Measurements from ENCODE around the gene TMEM270.

TMEM270 gene

DNA sequence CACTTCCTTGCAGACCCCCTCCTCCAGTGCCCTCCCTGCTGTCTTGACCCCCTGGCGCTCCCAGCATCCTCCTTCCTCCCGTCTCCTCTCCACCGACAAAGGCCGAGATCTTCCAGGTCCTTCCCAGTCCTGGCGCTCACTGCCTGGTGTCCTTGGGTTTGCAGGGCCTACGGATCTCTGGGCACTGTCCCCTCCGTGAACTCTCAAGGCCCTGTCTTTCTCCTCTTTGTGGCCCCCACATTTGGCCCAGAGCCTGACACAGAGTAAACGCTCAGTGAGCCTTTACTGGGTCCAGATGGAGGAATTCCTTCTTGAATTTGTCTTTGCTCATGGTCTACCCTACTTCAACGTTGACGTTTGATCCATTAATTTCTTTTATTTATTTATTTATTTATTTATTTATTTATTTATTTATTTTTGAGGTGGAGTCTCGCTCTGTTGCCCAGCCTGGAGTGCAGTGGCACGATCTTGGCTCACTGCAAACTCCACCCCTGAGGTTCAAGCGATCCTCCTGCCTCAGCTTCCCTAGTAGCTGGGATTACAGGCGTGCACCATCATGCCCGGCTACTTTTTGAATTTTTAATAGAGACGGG lies 29.7 kb downstream of the TMEM270 start:
- DNase-seq: no peak

DNA sequence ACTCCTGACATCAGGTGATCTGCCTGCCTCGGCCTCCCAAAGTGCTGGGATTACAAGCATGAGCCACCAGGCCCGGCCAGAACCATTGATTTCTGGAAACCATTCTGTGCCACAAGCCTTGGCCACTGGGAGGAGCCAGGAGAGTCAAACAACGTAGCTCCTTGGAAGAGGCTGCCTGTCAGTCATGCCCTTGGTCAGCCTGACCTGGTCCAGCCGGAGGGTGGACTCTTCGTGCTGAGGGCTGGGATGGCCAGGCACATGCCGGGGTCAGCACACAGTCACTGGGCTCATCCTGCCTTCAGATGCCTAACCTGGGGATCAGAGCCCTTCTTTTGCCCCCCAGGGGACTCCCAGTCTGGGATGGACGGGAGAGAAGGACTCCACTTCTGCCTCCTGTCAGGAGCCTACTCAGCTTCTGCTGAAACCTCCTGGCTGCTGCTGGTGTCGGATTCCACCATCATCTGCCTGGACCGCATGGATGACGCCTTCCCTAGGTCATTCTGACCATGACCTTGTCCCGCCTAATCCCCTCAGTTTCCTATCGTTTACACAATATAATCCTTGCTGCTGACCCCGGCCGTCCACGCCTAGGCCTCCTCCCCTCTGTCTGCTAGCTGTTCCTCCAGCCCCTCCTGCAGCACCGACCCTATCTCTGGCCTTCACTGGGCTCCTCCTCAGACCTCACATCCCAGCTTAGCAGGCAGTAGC lies 30.4 kb downstream of the TMEM270 start:
- DNase-seq: no peak

DNA sequence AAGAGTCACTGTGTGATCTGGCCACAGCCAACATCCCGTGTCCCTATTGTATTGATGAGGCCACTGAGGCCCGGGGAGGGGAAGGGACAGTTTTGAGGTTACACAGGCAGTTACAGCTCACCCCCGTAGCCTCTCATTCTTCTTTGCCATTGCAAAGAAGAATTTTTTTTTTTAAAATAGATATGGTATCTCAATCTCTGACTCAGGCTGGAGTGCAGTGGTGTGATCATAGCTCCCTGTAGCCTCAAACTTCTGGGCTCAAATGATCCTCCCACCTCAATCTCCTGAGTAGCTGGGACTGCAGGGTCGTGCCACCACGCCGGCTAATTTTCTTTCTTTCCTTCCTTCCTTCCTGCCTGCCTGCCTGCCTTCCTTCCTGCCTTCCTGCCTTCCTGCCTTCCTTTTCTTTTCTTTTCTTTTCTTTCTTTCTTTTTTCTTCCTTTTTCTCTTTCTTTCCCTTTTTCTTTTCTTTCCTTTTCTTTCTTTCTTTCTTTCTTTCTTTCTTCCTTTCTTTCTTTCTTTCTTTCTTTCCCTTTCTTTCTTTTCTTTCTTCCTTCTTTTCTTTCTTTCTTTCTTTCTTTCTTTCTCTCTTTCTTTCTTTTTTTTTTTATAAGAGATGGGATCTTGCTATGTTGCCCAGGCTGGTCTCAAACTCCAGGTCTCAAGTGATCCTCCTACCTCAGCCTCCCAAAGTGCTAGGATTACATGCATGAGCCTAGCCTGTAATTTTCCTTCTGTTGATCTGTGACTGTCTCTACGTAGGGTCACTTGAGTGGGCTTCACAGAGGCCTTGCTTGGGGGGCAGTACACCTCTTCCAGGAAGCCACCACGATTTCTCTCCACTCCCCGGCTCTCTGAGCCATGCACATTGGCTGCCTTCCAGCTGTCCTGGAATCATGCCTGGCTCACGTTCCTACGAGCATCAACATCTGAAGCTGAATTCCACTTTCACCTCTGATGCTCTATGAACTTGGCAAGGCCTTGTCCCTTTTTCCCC lies 31.3 kb downstream of the TMEM270 start:
- DNase-seq: no peak

DNA sequence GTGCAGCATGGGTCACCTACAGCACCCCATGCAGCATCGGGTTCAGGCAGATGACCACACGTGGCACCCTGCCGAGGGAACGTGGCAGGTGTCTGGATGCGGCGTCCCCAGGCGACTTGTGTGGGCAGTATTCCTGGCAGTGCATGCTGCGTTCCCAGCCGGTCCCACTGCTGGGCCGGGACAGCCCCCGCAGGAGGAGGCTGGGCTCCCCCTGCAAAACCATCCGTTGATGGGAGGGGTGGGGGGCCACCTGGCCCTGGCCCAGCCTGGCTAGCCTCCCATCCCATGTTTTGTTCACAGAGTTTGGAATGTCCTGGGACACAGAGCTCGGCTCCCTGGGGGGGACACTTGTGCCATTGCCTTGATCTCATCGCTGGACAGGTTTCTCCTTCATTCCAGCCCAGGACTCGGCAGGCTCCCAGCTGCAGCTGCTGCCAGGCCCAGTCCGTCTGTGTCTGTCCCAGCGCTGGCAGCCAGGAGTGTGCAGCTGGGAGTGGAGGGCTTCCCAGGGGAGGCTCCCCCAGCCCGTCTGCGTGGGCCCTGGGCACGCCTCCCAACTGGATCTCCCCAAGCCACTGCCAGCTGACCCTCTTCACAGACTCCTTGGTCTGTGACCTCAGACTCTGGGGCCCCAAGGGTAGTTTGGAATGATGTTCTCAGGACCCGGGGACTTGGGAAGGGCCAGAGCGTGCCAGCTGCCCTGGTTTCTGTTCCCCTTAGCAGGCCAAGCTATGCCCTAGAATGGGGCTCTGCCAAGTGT lies 32.6 kb downstream of the TMEM270 start:
- DNase-seq: no peak

DNA sequence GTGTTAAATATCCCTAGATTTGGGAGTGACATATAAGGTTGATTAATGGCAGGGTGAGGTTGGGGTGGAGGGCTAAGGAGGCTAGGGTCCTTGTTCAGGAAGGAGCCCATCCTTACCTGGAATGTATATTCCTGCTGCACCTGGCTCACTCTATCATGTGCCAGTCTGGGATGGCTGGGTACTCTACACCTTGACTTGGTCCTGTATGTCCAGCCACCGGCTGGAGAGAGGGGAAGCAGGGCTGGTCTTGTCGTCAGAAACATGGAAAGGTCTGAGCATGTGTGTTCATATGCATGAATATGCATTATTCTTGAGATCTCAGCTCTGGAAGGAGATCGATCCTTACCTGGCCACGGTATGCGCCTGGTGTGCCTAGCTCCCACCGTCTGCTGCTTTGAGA lies 33.2 kb downstream of the TMEM270 start:
- no peak for DNase-seq

DNA sequence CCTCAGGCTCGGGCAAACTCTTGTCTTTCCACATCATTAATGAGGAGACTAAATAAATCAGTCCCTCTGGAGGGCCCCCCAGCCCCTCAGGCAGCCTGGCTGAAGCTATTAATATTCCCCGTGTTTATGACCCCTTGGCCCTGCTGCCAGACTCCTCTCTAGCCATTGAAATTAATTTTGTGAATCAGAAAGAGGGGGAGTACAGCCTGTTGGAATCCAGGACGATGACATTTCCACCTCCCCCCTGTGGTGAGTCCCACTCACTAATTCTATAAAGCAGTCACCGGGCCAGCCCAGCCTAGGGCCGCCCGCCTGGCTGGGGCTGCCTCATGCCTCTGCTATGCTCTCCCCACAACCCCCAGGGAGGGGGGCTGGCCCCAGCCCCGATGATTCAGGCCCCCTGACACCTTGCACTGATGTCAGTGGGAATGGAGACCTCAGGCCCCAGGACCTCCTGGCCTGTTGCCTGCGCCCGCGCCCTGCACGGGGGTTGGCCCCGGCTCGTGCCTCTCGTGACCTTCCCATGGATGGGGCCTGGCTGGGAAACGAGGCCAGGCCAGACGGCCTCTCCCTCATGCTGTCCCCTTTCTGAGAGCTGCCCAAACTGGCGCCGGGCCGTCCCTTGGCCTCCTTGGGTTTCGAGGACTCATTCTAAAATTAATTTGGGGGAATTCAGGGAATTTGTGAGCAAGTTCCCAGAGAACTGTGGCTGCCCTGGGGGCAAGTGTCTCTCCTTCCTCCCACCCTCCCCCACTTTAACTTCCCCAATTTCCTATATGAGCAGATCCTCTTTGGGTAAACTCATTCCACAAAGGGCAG lies 34.0 kb downstream of the TMEM270 start:
- DNase-seq: no peak

DNA sequence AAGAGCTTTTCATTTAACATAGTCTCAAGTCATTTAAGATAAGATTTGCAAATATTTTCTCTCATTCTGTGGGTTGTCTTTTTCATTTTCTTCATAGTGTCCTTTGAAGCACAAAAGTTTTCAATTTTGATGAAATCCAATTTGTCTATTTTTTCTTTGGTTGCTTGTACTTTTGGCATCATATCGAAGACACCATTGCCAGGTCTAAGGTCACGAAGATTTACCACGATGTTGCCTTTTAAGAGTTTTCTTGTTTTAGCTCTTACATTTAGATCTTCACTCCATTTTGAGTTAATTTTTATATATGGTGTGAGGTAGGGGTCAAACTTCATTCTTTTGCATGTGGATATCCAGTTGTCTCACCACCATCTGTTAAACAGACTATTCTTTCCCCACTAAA lies 34.7 kb downstream of the TMEM270 start:
- no peak for DNase-seq

DNA sequence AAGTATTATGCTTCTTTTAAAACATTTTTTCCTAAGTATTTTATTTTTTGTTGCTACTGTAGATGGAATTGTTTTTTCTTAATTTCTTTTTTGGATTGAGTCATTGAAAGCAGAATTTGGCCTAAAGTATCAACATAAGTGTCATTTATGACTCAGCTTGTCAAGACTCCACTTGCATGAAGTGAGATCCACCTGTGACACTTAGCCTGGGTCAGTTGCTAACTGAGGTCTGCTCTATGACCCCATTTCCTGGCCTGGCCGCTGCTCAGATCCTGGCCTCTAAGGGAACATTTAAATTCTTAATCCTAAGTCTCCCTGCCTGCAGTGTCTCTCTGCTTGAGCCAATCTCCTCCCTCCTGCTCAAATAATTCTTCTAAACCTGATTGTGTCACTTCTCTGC lies 35.5 kb downstream of the TMEM270 start:
- no peak for DNase-seq

DNA sequence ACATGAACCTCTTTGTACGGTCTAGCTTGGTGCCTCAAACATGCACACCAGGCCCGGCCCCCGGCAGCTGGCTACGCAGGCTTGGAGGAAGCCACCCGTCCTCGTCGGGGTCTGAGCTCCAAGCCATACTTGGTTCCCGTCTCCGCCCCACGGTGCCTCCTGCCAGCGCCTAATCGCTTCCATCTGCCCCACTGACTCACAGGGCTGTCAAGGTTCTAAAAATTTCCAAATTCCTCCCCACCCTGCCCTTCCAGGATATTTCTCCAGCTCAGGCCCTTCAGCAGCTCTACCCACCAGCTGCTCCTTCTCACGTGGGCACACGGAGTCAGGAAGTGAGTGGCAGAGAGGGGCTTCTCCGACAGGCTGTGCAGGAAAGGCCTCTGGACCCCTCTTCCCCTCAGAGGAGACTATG lies 38.8 kb downstream of the TMEM270 start:
- DNase-seq: no peak

DNA sequence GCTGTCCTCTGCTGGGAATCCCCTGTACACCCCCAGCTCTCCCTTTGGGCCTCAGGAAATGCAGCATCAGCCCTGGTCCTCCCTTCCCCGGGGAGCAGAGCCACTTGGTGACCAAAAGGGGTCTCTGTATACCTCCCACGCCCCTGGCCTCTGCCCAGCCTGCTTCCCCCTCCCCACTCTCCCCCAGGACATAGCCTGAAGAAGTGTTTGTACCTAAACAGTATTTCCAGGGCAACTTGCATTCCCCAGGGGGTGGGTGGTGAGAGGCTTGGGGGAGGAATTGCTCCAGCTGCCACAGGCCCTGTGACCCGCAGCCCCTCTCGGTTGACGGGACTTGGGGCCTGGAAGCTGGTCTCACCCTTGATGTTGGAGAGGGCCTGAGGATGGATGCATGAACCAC lies 39.3 kb downstream of the TMEM270 start:
- no peak for DNase-seq

DNA sequence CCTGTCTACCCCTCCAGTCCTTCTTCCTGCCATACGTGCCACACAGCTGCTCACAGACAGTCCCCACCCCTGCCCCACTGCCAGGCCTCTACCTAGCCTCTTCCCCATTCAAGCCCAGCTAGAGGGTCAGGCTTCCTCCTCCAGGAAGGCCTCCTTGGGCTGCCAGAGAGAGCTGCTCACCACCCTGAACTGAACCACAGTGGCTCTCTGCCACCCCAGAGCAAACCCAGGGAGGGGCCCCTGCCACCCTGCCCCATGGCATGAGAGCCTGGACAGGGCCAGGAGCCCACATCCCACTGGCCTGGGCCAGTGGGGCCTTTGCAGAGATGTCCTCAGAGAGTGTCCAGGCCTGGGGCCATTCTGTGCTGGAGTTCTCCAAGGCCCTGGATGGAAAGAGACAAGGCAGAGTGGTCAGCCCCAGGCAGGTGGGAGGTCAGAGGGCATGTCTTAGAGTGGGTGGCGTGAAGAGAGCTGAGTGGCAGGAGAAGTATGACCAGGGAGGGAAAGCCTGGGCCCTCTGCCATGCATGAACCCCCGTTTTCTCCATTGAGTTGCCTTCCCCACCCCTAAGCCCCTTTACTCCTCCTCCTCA lies 40.4 kb downstream of the TMEM270 start:
- DNase-seq: no peak

DNA sequence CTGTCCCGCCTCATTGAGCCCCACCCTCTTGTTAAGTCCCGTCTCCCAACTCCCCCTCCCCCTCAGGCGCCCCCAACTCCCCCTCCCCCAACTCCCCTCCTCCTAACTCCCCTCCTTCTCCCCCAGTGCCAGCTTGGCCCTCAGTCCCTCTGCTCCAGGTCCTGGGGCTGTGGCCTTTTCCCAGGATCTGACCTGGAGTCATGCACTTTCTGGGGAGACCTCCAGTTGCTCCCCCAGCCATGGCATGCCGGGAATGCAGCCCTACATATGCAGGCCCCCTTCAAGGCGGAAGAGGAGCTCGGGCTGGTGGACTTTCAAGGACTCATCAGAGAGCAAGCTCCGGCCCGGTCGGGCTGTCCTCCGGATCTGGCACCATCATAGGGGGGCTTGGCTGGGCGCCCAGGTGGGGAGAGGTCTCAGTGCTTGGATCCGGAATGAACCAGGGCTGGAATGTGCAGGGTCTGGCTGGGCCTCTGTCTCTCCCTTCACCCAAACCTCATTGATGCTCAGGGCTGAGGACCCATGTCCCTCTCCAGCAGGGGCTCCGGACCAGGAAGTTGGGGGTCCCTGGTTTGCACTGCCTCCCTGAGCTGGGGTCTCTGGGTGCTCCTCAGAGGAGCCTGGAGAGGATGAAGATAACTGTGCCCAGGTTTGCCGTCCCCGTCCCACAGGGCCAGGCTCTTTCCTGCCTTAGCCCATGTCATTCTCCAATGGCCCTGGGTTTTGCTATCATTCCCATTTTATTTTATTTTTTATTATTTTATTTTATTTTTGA lies 41.1 kb downstream of the TMEM270 start:
- DNase-seq: no peak

DNA sequence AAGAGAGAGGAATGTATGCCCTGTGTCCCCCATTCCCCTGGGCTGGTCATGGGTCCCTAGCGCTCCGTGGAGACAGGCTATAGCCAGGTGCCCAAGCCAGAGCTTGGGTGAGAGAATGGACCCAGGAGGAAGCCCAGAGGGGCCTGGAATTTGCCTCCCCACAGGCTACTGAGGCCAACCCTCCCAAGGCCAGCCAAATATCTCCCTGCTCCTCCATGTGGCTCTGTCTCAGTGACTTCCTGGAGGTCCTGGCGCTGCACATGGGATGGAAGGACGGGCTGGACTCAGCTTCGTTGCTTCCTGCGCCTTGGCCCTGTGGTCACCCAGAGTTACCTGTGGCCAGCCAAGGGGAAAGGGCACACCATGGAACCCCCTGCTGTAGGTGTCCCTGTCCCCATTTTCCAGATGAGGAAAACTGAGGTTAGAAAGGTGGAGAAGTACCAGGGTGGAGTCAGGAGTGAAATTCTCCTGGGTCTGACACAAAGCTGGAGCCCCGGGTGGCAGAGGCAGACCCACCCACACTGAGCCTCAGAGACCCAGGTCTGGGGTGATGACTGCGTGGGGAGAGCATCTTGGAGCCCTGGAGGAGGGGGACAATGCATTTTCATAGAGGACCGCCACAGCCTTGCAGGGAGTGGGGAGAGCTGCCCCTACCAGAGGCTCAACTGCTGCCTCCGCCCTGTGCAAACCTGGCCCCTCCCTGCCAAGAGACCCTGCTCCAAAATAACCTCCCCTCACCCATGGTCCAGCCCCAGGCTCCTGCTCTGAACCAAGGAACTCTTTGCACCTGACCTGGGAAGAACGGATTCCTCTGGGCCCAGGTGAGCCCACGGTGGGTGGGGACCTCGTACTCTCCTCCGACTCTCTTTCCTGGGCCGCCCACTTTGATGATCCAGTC lies 42.6 kb downstream of the TMEM270 start:
- no peak for DNase-seq

DNA sequence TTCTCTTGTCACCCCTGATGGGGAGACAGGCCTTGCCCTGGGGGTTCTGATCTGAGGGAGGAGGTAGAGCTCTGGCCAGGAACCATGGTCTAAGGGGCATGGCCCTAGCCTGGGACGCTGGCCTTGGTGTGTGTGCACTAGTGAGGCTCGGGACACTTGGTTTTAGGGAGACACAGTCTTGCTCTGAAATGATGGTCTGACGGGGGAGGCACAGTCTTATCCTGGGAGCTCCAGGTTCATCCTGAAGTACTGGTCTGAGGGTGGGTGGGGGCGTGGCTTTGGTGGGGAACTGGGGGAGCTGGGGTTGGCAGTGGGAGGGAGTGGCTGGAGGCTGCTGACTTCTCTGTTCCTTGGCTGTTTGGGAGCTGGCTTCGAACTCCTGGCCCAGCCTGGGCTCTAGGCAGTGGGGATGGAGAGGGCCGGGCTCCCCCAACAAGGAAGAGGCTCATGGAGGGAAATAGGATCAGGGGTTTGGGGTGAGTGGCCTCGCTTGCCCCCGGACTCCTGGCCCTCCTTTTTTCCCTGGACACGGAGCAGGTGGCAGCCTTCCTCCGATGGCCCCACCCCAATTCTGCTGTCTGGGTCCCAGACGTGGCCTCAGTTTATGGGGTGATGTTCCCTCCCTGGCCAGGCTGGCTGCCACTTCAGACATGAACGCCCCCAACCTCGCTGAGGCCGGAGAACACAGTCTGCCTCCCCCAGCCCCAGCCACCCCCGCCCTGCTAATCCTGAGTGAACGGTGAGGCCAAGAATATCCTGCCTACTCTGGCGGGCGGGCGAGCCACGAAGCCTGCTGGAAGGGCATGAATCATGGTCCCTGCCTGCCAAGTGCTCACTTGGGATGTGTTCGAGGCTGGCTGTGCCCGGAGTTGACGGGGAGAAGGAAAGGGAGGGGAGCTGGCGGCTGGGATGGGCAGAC lies 43.5 kb downstream of the TMEM270 start:
- no peak for DNase-seq

DNA sequence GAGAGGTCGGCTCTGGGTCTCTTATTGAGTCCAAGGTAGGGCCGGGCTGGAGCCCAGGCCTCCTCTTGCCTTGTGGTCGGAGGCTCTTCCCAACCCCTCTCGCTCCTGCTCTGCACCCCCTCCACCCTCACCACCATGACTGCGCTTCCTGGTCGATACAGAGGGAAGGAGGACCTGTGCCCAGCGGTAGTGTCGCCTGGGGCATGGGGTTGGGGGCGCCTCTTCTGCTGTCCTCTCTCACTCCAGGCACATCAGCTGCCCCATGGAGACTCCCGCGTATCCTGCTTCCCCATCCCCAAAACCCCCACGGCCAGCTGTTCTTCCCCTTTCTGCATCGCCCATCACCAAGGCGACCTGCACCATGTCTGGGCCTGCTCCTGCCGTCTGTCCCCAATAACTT lies 44.4 kb downstream of the TMEM270 start:
- no peak for DNase-seq

DNA sequence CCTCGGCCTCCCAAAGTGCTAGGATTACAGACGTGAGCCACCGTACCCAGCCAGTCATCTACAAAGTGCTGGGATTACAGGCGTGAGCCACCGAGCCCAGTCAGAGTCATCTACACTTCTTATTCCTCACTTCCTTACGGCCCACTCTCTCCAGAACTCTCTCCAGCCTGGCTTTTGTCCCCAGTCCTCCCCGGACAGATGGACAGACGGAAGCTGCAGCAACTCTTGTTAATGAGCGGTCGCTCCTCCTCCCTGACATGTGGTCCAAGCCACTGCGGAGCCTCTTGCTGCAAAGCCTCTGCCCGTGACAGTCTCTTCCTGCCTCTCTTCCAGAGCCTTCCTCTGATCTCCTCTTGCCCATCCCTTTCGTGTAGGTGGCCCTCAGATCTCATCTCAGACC lies 45.9 kb downstream of the TMEM270 start:
- DNase-seq: no peak

DNA sequence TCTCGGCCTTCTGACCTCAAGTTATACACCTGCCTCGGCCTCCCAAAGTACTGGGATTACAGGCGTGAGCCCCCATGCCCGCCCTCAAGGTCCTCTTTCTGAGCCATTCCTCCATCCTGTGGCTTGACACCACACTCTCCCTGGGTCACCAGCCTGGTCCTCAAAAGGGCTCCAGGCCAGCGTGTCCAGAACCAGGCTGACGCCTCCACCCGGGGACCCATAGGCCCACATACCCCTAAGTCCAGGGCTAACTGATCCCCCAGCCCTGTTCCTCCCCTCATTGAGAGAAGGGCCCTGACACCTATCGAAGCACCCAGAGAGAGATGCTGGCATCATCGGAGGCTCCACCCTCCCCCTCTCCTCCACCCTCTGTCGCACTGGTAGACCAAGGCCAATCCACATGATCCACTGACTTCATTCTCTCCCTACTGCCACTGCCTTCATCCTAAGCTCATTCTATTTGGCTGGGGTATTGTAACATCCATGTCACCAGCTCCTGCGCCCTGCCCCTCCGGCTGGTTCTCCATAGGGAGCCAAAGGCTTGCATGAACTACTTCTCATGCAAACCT lies 46.7 kb downstream of the TMEM270 start:
- no peak for DNase-seq

DNA sequence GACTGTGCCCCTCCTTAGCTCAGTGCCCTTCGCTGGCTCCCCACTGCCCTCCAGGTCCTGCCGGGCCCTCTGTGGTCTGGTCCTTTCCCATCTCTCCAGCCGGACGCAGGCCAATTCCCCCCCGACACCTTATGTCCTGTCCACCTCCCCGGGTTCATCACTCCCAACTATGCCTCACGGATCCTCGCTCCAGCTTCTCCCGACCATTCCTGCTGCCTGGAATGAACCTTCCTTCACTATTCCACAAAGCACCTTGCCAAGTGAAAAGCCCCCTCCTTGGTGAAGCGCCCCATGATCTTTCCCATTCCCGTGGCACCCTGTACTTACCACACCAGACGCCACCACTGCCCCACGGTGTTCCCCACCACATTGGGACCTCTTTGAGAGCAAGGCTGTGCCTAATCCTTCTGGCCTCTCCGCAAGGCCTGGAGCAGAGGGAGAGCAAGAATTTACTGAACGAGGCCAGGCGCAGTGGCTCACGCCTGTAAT lies 47.2 kb downstream of the TMEM270 start:
- no peak for DNase-seq

Measured in stimulated activated CD8-positive, alpha-beta memory T cell treated with anti-CD3 and anti-CD28 coated beads, Interleukin-4, amount 100 ng/mL, for 48 hours (primary cell).